Liver (tissue), 9 donors: ENCODE data around the gene CTPS1. TPM values are rescaled to one million over a fixed set of nuclear protein-coding genes. Genes with fewer than 3 reads are reported as not detected.

Experiments
- DNase-seq: peaks from one replicate; pipeline ENCODE4 v3.0.0-alpha.2; 2017; ENCODE audit warnings: low spot score
- H3K27ac ChIP-seq, 2 donors: one replicate each; pipeline ENCODE4 v1.7.0; 2013; ENCODE audit warnings: inconsistent platforms in 2 of 2, low read length in 2 of 2, control low read depth in 1 of 2, low read depth in 1 of 2, mild to moderate bottlenecking in 1 of 2
- H3K27me3 ChIP-seq, 4 donors: one replicate each; pipeline versions ENCODE4 v1.6.1 to v1.7.0; 2013; ENCODE audit warnings: low read length in 3 of 4, inconsistent platforms in 1 of 4, mild to moderate bottlenecking in 1 of 4, moderate library complexity in 1 of 4; ENCODE audit not compliant: control insufficient read depth in 4 of 4, insufficient read depth in 4 of 4
- H3K36me3 ChIP-seq, 4 donors: one replicate each; pipeline versions ENCODE4 v1.6.1 to v1.7.0; 2013; ENCODE audit warnings: low read length in 3 of 4, mild to moderate bottlenecking in 3 of 4, low read depth in 1 of 4, moderate library complexity in 1 of 4; ENCODE audit not compliant: control insufficient read depth in 4 of 4, insufficient read depth in 3 of 4
- H3K4me1 ChIP-seq, 4 donors: one replicate each; pipeline versions ENCODE4 v1.6.1 to v1.7.0; 2013; ENCODE audit warnings: low read length in 3 of 4, mild to moderate bottlenecking in 3 of 4, moderate library complexity in 1 of 4; ENCODE audit not compliant: control insufficient read depth in 4 of 4, insufficient read depth in 4 of 4
- H3K4me3 ChIP-seq, 3 donors: one replicate each; pipeline versions ENCODE4 v1.6.1 to v1.7.0; 2013; ENCODE audit warnings: low read length in 3 of 3, control low read depth in 1 of 3, low read depth in 1 of 3, mild to moderate bottlenecking in 1 of 3
- H3K9ac ChIP-seq, 2 donors: one replicate each; pipeline ENCODE4 v1.7.0; 2013; ENCODE audit warnings: low read length in 2 of 2, mild to moderate bottlenecking in 2 of 2, moderate library complexity in 2 of 2, control low read depth in 1 of 2, low read depth in 1 of 2
- H3K9me3 ChIP-seq, 4 donors: one replicate each; pipeline versions ENCODE4 v1.6.1 to v1.7.0; 2013; ENCODE audit warnings: low read length in 3 of 4; ENCODE audit not compliant: control insufficient read depth in 4 of 4
- EGR1 ChIP-seq, 2 donors: IDR thresholded peaks; 2 replicates each; pipeline ENCODE4 v1.6.1; 2016 to 2018; ENCODE audit warnings: antibody characterized with exemption in 2 of 2, low read depth in 2 of 2
- FOXA2 ChIP-seq: IDR thresholded peaks from 2 replicates; pipeline ENCODE4 v1.6.1; 2016; ENCODE audit warnings: antibody characterized with exemption
- GABPA ChIP-seq, 2 donors: IDR thresholded peaks in 1 of 2; conservative IDR thresholded peaks in 1 of 2; 2 replicates each; pipeline ENCODE4 v1.6.1; 2016; ENCODE audit warnings: antibody characterized with exemption in 2 of 2, mild to moderate bottlenecking in 1 of 2, moderate library complexity in 1 of 2
- HNF4A ChIP-seq, 2 donors: conservative IDR thresholded peaks; 2 replicates each; pipeline ENCODE4 v1.6.1; 2016; ENCODE audit warnings: antibody characterized with exemption in 2 of 2, mild to moderate bottlenecking in 2 of 2
- HNF4G ChIP-seq: IDR thresholded peaks from 2 replicates; pipeline ENCODE4 v1.6.1; 2016; ENCODE audit warnings: antibody characterized with exemption
- JUND ChIP-seq, 2 donors: IDR thresholded peaks; 2 replicates each; pipeline ENCODE4 v1.6.1; 2016; ENCODE audit warnings: antibody characterized with exemption in 2 of 2
- NR2F2 ChIP-seq: IDR thresholded peaks from 2 replicates; pipeline ENCODE4 v1.6.1; 2016; ENCODE audit warnings: antibody characterized with exemption
- RAD21 ChIP-seq, 2 donors: IDR thresholded peaks; 2 replicates each; pipeline ENCODE4 v1.6.1; 2016; ENCODE audit warnings: antibody characterized with exemption in 2 of 2, mild to moderate bottlenecking in 2 of 2
- RXRA ChIP-seq, 2 donors: IDR thresholded peaks; 2 replicates each; pipeline ENCODE4 v1.6.1; 2017 to 2018; ENCODE audit warnings: antibody characterized with exemption in 2 of 2, mild to moderate bottlenecking in 1 of 2
- SP1 ChIP-seq: IDR thresholded peaks from 2 replicates; pipeline ENCODE4 v1.6.1; 2018; ENCODE audit warnings: antibody characterized with exemption, mild to moderate bottlenecking
- TAF1 ChIP-seq: conservative IDR thresholded peaks from 2 replicates; pipeline ENCODE4 v1.6.1; 2016; ENCODE audit warnings: antibody characterized with exemption, mild to moderate bottlenecking
- YY1 ChIP-seq: IDR thresholded peaks from 2 replicates; pipeline ENCODE4 v1.6.1; 2016; ENCODE audit warnings: antibody characterized with exemption, mild to moderate bottlenecking
- WGBS: extraction: QIAGEN DNeasy Blood & Tissue Kit; methylation state at CpG from one replicate; pipeline ENCODE4 v1.1.7; 2013; 5-methylcytosine and 5-hydroxymethylcytosine counted together
- polyA plus RNA-seq, 2 donors: library from polyadenylated mRNA; stranded (reverse) in 1 of 2; unstranded in 1 of 2; fragments of 200-250 nt in 1 of 2; fragments of >200 nt in 1 of 2; fragmentation: Nextera tagmentation in 1 of 2; extraction: Ambion mirVana in 1 of 2; gene quantifications; one replicate each; pipeline versions ENCODE4 v1.2.1 to v1.2.3, GENCODE V29; 2013 to 2015
- total RNA-seq, 2 donors: library from RNA; depleted of rRNA; stranded (reverse); fragments of >200 nt; gene quantifications; one replicate each; pipeline ENCODE4 v1.2.3, GENCODE V29; 2014
- TF ChIP-seq, protein P1 (sequence below): IDR thresholded peaks from 2 replicates; pipeline ENCODE4 v1.6.1; 2016; ENCODE audit warnings: antibody characterized with exemption
- TF ChIP-seq, protein P2 (sequence below): fragments of 150-350 bp; IDR thresholded peaks from 2 replicates; pipeline ENCODE4 v1.5.1; 2017; ENCODE audit warnings: improper control_type of control experiment, low read depth, low read length; ENCODE audit not compliant: missing input control
- TF ChIP-seq, protein P3 (sequence below): IDR thresholded peaks from 2 replicates; pipeline ENCODE4 v1.6.1; 2016; ENCODE audit warnings: antibody characterized with exemption
- TF ChIP-seq, protein P4 (sequence below): IDR thresholded peaks from 2 replicates; pipeline ENCODE4 v1.6.1; 2016; ENCODE audit warnings: antibody characterized with exemption, mild to moderate bottlenecking
- donor health status: healthy.
- donor health status: healthy.
- donor health status: healthy.
- donor health status: healthy.
- donor health status: healthy.

The CTPS1 gene
- total and polyA plus RNA-seq, 4 donors, result 13.6 to 46.9 (median 19.8) TPM

DNA sequence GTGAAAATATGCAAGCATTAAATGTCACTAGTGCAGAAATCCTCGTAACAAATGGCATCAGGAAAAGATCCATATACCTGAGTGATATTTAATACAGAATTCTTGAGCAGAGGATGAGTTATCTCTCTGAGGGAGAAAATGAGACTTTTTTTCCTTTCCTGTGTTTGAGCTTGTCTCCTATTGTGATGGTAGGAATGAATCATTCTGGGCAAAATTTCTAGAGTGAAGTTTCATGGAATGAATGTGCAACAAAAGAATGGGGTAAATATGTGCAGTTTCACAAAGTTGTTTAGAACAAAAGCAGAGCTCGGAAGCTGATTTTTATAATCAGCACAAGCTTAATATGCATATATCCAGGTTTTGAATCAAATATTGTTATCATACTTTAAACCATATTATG lies 4.6 kb downstream of the CTPS1 start:
- Histone ChIP-seq H3K9me3 (no peaks in the 10 kb centered on the region), H3K36me3 (peaks cover 0 to 2% (median 0%) of the 10 kb centered on the region in 4 donors), H3K9ac (no peak overlapping the region), H3K4me1 (peaks cover 13 to 56% (median 45%) of the 10 kb centered on the region in 4 donors), H3K4me3 (no peak overlapping the region), H3K27ac (no peak overlapping the region), H3K27me3 (no peaks in the 10 kb centered on the region)
- TF ChIP-seq, protein P1, sequence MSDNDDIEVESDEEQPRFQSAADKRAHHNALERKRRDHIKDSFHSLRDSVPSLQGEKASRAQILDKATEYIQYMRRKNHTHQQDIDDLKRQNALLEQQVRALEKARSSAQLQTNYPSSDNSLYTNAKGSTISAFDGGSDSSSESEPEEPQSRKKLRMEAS, result no peak
- TF ChIP-seq NR2F2 (no peak), RXRA (IDR thresholded peaks at IDR 0.05) (no peak), RAD21 (IDR thresholded peaks at IDR 0.05) (no peak), HNF4G (no peak), YY1 (no peak), GABPA (IDR thresholded peaks at IDR 0.05 in 1 of 2, conservative IDR thresholded peaks at IDR 0.05 in 1 of 2) (no peak), SP1 (no peak), FOXA2 (no peak), EGR1 (IDR thresholded peaks at IDR 0.05; ENCODE audit: low read depth in 2 of 2) (no peak), JUND (IDR thresholded peaks at IDR 0.05) (no peak), HNF4A (conservative IDR thresholded peaks at IDR 0.05) (no peak), TAF1 (no peak)
- TF ChIP-seq, protein P2, sequence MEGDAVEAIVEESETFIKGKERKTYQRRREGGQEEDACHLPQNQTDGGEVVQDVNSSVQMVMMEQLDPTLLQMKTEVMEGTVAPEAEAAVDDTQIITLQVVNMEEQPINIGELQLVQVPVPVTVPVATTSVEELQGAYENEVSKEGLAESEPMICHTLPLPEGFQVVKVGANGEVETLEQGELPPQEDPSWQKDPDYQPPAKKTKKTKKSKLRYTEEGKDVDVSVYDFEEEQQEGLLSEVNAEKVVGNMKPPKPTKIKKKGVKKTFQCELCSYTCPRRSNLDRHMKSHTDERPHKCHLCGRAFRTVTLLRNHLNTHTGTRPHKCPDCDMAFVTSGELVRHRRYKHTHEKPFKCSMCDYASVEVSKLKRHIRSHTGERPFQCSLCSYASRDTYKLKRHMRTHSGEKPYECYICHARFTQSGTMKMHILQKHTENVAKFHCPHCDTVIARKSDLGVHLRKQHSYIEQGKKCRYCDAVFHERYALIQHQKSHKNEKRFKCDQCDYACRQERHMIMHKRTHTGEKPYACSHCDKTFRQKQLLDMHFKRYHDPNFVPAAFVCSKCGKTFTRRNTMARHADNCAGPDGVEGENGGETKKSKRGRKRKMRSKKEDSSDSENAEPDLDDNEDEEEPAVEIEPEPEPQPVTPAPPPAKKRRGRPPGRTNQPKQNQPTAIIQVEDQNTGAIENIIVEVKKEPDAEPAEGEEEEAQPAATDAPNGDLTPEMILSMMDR, result no peak
- TF ChIP-seq, protein P3, sequence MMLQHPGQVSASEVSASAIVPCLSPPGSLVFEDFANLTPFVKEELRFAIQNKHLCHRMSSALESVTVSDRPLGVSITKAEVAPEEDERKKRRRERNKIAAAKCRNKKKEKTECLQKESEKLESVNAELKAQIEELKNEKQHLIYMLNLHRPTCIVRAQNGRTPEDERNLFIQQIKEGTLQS, result no peak
- TF ChIP-seq, protein P4, sequence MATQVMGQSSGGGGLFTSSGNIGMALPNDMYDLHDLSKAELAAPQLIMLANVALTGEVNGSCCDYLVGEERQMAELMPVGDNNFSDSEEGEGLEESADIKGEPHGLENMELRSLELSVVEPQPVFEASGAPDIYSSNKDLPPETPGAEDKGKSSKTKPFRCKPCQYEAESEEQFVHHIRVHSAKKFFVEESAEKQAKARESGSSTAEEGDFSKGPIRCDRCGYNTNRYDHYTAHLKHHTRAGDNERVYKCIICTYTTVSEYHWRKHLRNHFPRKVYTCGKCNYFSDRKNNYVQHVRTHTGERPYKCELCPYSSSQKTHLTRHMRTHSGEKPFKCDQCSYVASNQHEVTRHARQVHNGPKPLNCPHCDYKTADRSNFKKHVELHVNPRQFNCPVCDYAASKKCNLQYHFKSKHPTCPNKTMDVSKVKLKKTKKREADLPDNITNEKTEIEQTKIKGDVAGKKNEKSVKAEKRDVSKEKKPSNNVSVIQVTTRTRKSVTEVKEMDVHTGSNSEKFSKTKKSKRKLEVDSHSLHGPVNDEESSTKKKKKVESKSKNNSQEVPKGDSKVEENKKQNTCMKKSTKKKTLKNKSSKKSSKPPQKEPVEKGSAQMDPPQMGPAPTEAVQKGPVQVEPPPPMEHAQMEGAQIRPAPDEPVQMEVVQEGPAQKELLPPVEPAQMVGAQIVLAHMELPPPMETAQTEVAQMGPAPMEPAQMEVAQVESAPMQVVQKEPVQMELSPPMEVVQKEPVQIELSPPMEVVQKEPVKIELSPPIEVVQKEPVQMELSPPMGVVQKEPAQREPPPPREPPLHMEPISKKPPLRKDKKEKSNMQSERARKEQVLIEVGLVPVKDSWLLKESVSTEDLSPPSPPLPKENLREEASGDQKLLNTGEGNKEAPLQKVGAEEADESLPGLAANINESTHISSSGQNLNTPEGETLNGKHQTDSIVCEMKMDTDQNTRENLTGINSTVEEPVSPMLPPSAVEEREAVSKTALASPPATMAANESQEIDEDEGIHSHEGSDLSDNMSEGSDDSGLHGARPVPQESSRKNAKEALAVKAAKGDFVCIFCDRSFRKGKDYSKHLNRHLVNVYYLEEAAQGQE, result no peak
- no peak for DNase-seq
- 94% methylated on average over 2 of the region's 2 CpGs for WGBS

DNA sequence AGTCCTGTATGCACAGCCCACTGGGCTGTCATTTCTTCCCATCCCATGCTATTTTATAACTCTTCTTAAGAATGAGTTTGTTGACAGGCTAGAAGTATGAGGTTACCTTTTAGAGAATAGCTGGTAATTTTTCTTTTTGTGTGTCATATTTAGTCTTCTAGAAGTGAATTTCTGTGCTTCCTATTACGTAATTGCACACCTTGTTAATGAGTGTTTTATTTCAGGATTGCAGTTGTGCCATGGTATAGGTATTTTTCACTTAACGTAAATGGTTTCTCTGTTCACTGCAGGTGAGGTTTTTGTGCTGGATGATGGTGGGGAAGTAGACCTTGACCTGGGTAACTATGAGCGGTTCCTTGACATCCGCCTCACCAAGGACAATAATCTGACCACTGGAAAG lies 5.0 kb downstream of the CTPS1 start:
- H3K27me3 ChIP-seq, result no peaks in the 10 kb centered on the region
- TF ChIP-seq FOXA2 (no peak), NR2F2 (no peak), JUND (IDR thresholded peaks at IDR 0.05) (no peak), HNF4G (no peak), TAF1 (no peak), RXRA (IDR thresholded peaks at IDR 0.05) (no peak), YY1 (no peak)
- TF ChIP-seq, protein P3, result no peak
- TF ChIP-seq, protein P2, result no peak
- H3K9ac ChIP-seq, result no peak overlapping the region
- no peak overlapping the region for H3K4me3 ChIP-seq
- H3K36me3 ChIP-seq, result peaks cover 0 to 2% (median 0%) of the 10 kb centered on the region in 4 donors
- 94% methylated on average over 4 of the region's 4 CpGs for WGBS
- DNase-seq, result no peak
- H3K4me1 ChIP-seq, result peaks cover 12 to 53% (median 43%) of the 10 kb centered on the region in 4 donors
- H3K9me3 ChIP-seq, result no peaks in the 10 kb centered on the region
- H3K27ac ChIP-seq, result no peak overlapping the region
